ENCODE data around the gene GPR143. TPM values are rescaled to one million over a fixed set of nuclear protein-coding genes. Genes with fewer than 3 reads are reported as not detected.

Gene GPR143
- total RNA-seq, 2 donors from 2014 or later: 2.4 to 3.1 TPM

DNA sequence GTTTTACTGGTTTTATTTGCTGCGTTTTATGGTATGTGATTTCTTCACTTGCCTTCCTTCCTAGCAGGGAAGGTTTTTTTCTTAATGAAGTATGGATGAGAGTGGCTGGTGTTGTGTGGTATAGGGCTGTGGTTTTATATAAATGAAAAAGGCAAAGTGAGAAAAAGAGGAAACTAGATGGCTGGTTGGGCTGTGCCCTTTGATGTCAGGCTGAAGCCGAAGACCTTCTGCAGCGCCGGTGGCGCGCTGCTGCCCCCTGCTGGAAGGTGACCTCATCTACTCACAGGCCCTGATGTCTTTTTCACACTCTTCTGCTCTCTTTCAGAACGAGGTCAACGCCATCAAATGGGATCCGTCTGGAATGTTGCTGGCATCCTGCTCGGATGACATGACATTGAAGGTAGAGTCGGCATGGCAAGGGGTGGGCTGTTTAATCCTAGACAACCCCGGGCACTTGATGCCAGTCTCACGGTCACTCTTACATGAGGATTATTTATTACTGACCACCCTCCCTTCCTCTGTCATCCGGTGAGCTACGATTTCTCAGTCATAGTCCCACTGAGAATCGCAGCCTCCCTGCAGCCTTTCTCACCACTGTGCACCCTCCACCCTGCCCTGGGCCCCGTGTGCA, 56.6 kb downstream of the GPR143 start:
- no peaks in the 10 kb centered on the region for H3K4me1 ChIP-seq (replicated peaks)
- intact Hi-C loops (cut with DNase I): loop anchor here (2.0 kb wide), 1 partner anchor 888 kb away; no protein-coding TSS in a partner anchor
- no peak overlapping the region for H3K4me3 ChIP-seq
- 27% methylated on average over 17 of the region's 17 CpGs for WGBS
- H3K36me3 ChIP-seq: no peaks in the 10 kb centered on the region
- TF ChIP-seq, protein P1, sequence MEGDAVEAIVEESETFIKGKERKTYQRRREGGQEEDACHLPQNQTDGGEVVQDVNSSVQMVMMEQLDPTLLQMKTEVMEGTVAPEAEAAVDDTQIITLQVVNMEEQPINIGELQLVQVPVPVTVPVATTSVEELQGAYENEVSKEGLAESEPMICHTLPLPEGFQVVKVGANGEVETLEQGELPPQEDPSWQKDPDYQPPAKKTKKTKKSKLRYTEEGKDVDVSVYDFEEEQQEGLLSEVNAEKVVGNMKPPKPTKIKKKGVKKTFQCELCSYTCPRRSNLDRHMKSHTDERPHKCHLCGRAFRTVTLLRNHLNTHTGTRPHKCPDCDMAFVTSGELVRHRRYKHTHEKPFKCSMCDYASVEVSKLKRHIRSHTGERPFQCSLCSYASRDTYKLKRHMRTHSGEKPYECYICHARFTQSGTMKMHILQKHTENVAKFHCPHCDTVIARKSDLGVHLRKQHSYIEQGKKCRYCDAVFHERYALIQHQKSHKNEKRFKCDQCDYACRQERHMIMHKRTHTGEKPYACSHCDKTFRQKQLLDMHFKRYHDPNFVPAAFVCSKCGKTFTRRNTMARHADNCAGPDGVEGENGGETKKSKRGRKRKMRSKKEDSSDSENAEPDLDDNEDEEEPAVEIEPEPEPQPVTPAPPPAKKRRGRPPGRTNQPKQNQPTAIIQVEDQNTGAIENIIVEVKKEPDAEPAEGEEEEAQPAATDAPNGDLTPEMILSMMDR (IDR thresholded peaks at IDR 0.05): peak; percentile 42 to 76 (median 70)
- TF ChIP-seq POLR2AphosphoS5 (IDR thresholded peaks at IDR 0.05): no peak
- no peaks in the 10 kb centered on the region for H3K9me3 ChIP-seq
- no peak overlapping the region for H3K27ac ChIP-seq
- DNase-seq (ENCODE audit: low spot score): peak; percentile 46
- no peaks in the 10 kb centered on the region for H3K27me3 ChIP-seq (replicated peaks; ENCODE audit: insufficient read depth)

DNA sequence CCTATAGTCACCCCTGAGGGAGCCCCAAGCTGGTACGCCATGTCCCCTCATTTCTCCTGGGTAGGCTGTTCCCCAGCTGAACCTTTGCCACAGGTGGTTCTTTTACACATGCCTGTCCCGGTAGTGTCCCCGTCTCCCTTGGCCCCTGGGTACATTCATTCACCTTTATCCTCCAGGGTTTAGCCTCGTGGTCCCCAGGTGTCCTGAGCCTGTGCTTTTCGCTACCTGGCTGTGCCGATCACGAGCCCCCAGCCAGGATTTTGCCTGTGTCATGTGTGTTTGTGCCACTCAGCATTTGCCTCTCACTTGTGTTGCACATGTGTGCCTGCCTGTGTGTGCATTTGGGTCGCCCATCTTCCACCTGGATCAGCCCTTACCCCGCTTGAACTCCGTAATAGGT, 57.6 kb downstream of the GPR143 start:
- intact Hi-C loops (cut with DNase I): loop anchor here (2.0 kb wide), 1 partner anchor 887 kb away; no protein-coding TSS in a partner anchor
- Histone ChIP-seq H3K27me3 (replicated peaks; ENCODE audit: insufficient read depth) (no peaks in the 10 kb centered on the region), H3K4me3 (no peak overlapping the region), H3K27ac (no peak overlapping the region), H3K9me3 (no peaks in the 10 kb centered on the region), H3K4me1 (replicated peaks) (no peaks in the 10 kb centered on the region), H3K36me3 (no peaks in the 10 kb centered on the region)
- TF ChIP-seq POLR2AphosphoS5 (IDR thresholded peaks at IDR 0.05) (no peak), POLR2A (IDR thresholded peaks at IDR 0.05) (no peak)
- TF ChIP-seq, protein P1 (IDR thresholded peaks at IDR 0.05): no peak
- no peak for DNase-seq (ENCODE audit: low spot score)
- 87% methylated on average over 10 of the region's 10 CpGs for WGBS

GRCh38 chrX:9707306-9708033, 58.2 kb downstream of the GPR143 start:
- no peaks in the 10 kb centered on the region for H3K4me1 ChIP-seq (replicated peaks)
- intact Hi-C loops (cut with DNase I): loop anchor here (2.0 kb wide), 1 partner anchor 887 kb away; no protein-coding TSS in a partner anchor
- TF ChIP-seq POLR2A (IDR thresholded peaks at IDR 0.05) (no peak), POLR2AphosphoS5 (IDR thresholded peaks at IDR 0.05) (no peak)
- TF ChIP-seq, protein P1 (IDR thresholded peaks at IDR 0.05): no peak
- no peaks in the 10 kb centered on the region for H3K27me3 ChIP-seq (replicated peaks; ENCODE audit: insufficient read depth)
- no peaks in the 10 kb centered on the region for H3K9me3 ChIP-seq
- WGBS: 65% methylated on average over 13 of the region's 13 CpGs
- no peak overlapping the region for H3K4me3 ChIP-seq
- DNase-seq (ENCODE audit: low spot score): no peak
- H3K36me3 ChIP-seq: no peaks in the 10 kb centered on the region
- H3K27ac ChIP-seq: no peak overlapping the region

- H3K27me3 ChIP-seq (replicated peaks; ENCODE audit: insufficient read depth): no peaks in the 10 kb centered on the region
- H3K27ac ChIP-seq: no peak overlapping the region
- TF ChIP-seq, protein P1 (IDR thresholded peaks at IDR 0.05): no peak
- TF ChIP-seq POLR2A (IDR thresholded peaks at IDR 0.05): no peak
- TF ChIP-seq POLR2AphosphoS5 (IDR thresholded peaks at IDR 0.05): no peak
- no peaks in the 10 kb centered on the region for H3K4me1 ChIP-seq (replicated peaks)
- no peaks in the 10 kb centered on the region for H3K9me3 ChIP-seq
- 70% methylated on average over 4 of the region's 4 CpGs for WGBS
- no peaks in the 10 kb centered on the region for H3K36me3 ChIP-seq
- H3K4me3 ChIP-seq: no peak overlapping the region
- DNase-seq (ENCODE audit: low spot score): no peak
- intact Hi-C loops (cut with DNase I): no loop called here
Observed at GRCh38 chrX:9706421-9706820, 59.2 kb downstream of the GPR143 start.

All from prostate gland (tissue), 2 donors.